Suprapubic skin (tissue), 4 donors: ENCODE results near the gene HYOU1. TPM values are rescaled to one million over a fixed set of nuclear protein-coding genes. Genes with fewer than 3 reads are reported as not detected.

Source experiments
- DNase-seq, 2 donors: peaks; one replicate each; pipeline ENCODE4 v3.0.0-alpha.2; 2019; ENCODE audit warnings: low spot score in 2 of 2
- H3K27ac ChIP-seq: fragments of 200-600 bp; sonication (generic); one replicate; pipeline ENCODE4 v1.5.1; 2019
- H3K27me3 ChIP-seq: fragments of 200-600 bp; sonication (generic); one replicate; pipeline ENCODE4 v1.5.1; 2019
- H3K36me3 ChIP-seq: fragments of 200-600 bp; sonication (generic); one replicate; pipeline ENCODE4 v1.5.1; 2019
- H3K4me1 ChIP-seq: fragments of 200-600 bp; sonication (generic); one replicate; pipeline ENCODE4 v1.5.1; 2019
- H3K4me3 ChIP-seq: fragments of 200-600 bp; sonication (generic); one replicate; pipeline ENCODE4 v1.5.1; 2019; ENCODE audit warnings: mild to moderate bottlenecking
- H3K9me3 ChIP-seq: fragments of 200-600 bp; sonication (generic); one replicate; pipeline ENCODE4 v1.5.1; 2019
- CTCF ChIP-seq, 2 donors: fragments of 200-600 bp in 1 of 2; fragments of 450-650 bp in 1 of 2; sonication (generic) in 1 of 2; IDR thresholded peaks; one replicate each; pipeline ENCODE4 v1.5.1; 2016 to 2019; ENCODE audit warnings: antibody characterized with exemption in 2 of 2, mild to moderate bottlenecking in 1 of 2, moderate library complexity in 1 of 2
- EP300 ChIP-seq: sonication (generic); formaldehyde crosslinking; IDR thresholded peaks from one replicate; pipeline ENCODE4 v1.6.1; 2017; ENCODE audit warnings: antibody characterized with exemption
- POLR2A ChIP-seq, 2 donors: fragments of 450-650 bp; IDR thresholded peaks; one replicate each; pipeline ENCODE4 v1.6.1; 2017; ENCODE audit warnings: antibody characterized with exemption in 2 of 2, mild to moderate bottlenecking in 2 of 2, moderate library complexity in 2 of 2
- POLR2AphosphoS5 ChIP-seq, 3 donors: sonication (generic); formaldehyde crosslinking; IDR thresholded peaks; one replicate each; pipeline ENCODE4 v1.6.1; 2017; ENCODE audit warnings: antibody characterized with exemption in 3 of 3
- WGBS: methylation state at CpG from one replicate; pipeline ENCODE4 v1.1.5; 2018; 5-methylcytosine and 5-hydroxymethylcytosine counted together
- total RNA-seq, 4 donors: library from RNA; depleted of rRNA; stranded (reverse); fragments of >200 nt; gene quantifications; one replicate each; pipeline ENCODE4 v1.1.0, GENCODE V29; 2016

Gene HYOU1
- total RNA-seq, 4 donors from 2014 or later = 26.2 to 50.7 (median 46.2) TPM

- Histone ChIP-seq H3K4me3 (peak overlapping the region; percentile 88), H3K36me3 (peaks cover 22% of the 10 kb centered on the region), H3K27me3 (no peaks in the 10 kb centered on the region), H3K9me3 (no peaks in the 10 kb centered on the region), H3K27ac (no peak overlapping the region), H3K4me1 (peaks cover 34% of the 10 kb centered on the region)
- TF ChIP-seq POLR2AphosphoS5 (IDR thresholded peaks at IDR 0.05) (no peak), EP300 (no peak), POLR2A (IDR thresholded peaks at IDR 0.05) (no peak), CTCF (IDR thresholded peaks at IDR 0.05) (no peak)
- no peak for DNase-seq
- WGBS = 45% methylated on average over 11 of the region's 11 CpGs
Observed at GRCh38 chr11:119100246-119100970, 43.4 kb upstream of the HYOU1 start.

- peaks cover 34% of the 10 kb centered on the region for H3K4me1 ChIP-seq
- peaks cover 22% of the 10 kb centered on the region for H3K36me3 ChIP-seq
- WGBS = 80% methylated on average over 6 of the region's 6 CpGs
- H3K9me3 ChIP-seq = no peaks in the 10 kb centered on the region
- H3K27ac ChIP-seq = no peak overlapping the region
- DNase-seq = no peak
- TF ChIP-seq CTCF (IDR thresholded peaks at IDR 0.05) = no peak
- TF ChIP-seq POLR2AphosphoS5 (IDR thresholded peaks at IDR 0.05) = no peak
- no peak for TF ChIP-seq EP300
- TF ChIP-seq POLR2A (IDR thresholded peaks at IDR 0.05) = no peak
- no peaks in the 10 kb centered on the region for H3K27me3 ChIP-seq
- no peak overlapping the region for H3K4me3 ChIP-seq
Observed at GRCh38 chr11:119099711-119100110, 42.7 kb upstream of the HYOU1 start.

- H3K9me3 ChIP-seq = no peaks in the 10 kb centered on the region
- H3K4me3 ChIP-seq = peak overlapping the region; percentile 85
- TF ChIP-seq POLR2AphosphoS5 (IDR thresholded peaks at IDR 0.05) (peak in 2 of 3 donors; percentile 95 to 96), POLR2A (IDR thresholded peaks at IDR 0.05) (peak; percentile 94 to 99), EP300 (no peak), CTCF (IDR thresholded peaks at IDR 0.05) (no peak)
- peak; percentile 100 for DNase-seq
- H3K27me3 ChIP-seq = no peaks in the 10 kb centered on the region
- peaks cover 25% of the 10 kb centered on the region for H3K36me3 ChIP-seq
- H3K27ac ChIP-seq = peak overlapping the region; percentile 84
- WGBS = 0% methylated on average over 13 of the region's 79 CpGs
- H3K4me1 ChIP-seq = peaks cover 37% of the 10 kb centered on the region
Observed at GRCh38 chr11:119095066-119095880, 38.3 kb upstream of the HYOU1 start.

- Histone ChIP-seq H3K9me3 (no peaks in the 10 kb centered on the region), H3K4me3 (peak overlapping the region; percentile 85), H3K4me1 (peaks cover 32% of the 10 kb centered on the region), H3K27me3 (no peaks in the 10 kb centered on the region), H3K36me3 (peaks cover 25% of the 10 kb centered on the region), H3K27ac (peak overlapping the region; percentile 84)
- TF ChIP-seq CTCF (IDR thresholded peaks at IDR 0.05) = peak; percentile 9 to 70
- no peak for TF ChIP-seq POLR2A (IDR thresholded peaks at IDR 0.05)
- peak; percentile 89 to 91 for DNase-seq
- 0% methylated on average over 2 of the region's 19 CpGs for WGBS
Observed at GRCh38 chr11:119094816-119095065, 37.7 kb upstream of the HYOU1 start.
